ENCODE results near the gene SYAP1. TPM values are rescaled to one million over a fixed set of nuclear protein-coding genes. Genes with fewer than 3 reads are reported as not detected.
"Not testable (repeated sequence)": the region's sequence is repeated elsewhere in the genome, so short reads cannot be mapped to it uniquely, and the experiment has no call there.

Gene SYAP1
- total RNA-seq, 1 donor from 2014 or later = 18.5 TPM

- no peak for DNase-seq (ENCODE audit: low read depth)
Measured at GRCh38 chrX:16725072-16725471, 5.7 kb downstream of the SYAP1 start.

- DNase-seq (ENCODE audit: low read depth) = not testable (repeated sequence)
Measured at GRCh38 chrX:16726347-16726988, 7.1 kb downstream of the SYAP1 start.

DNA sequence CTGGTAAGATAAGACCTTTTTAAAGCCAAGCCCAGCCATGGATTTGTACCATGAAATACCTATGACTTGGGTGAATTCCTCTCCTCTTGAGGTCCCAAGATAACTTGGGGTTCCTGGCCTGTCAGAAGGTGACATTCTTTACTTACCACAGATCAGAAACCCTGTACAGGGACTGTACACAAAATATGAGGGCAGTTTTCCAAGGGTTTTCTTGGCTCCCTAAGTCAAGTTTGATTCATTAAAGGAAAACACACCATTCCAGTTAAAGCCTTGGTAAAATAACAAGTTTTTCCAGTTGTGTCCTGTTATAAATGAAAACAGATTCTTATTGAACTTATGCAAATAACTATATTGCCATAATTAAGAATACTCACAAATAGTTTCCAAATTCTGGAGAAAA lies 8.2 kb downstream of the SYAP1 start:
- no peak for DNase-seq (ENCODE audit: low read depth)

DNA sequence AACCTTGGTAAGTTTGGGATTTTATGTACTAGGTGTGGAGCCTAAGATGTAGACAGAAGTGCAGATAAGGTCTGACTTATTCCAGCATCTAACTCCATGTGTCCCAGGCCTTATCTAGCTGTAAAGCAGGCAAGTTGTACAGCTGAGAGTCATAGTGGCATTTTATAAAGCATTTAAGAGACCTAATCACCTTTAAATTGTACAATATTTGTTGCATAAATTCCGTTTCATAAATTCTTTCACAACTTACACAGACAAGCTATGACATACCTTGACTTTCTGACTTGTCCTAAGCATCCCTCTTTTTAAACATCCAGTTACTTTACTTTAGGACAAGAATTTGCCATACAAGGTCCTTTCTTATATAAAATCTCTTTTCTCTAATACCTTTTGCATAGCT lies 11.0 kb downstream of the SYAP1 start:
- DNase-seq (ENCODE audit: low read depth) = no peak

DNA sequence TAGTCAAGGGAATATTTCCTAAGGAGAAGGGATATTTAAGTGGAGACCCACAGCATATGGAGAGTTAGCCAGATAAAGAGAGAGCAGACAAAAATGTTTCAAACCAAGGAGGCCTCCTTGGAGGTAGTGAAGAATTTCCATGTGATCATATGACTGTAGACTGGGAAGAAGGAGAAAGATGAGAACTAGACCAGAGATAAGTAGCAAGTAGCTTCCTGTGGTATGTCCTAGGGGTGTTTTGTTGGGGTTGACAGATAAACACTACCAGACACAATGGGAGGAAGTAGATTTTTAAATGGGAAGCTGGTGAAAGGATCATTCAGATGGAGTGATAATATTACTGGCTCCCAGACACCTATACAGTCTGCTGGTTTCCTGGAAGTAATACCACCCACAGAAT lies 13.6 kb downstream of the SYAP1 start:
- no peak for DNase-seq (ENCODE audit: low read depth)

GRCh38 chrX:16737024-16737423 lies 17.6 kb downstream of the SYAP1 start:
- DNase-seq (ENCODE audit: low read depth) = no peak

GRCh38 chrX:16739574-16739973 lies 20.2 kb downstream of the SYAP1 start:
- DNase-seq (ENCODE audit: low read depth) = no peak

GRCh38 chrX:16743604-16744325 lies 24.4 kb downstream of the SYAP1 start:
- peak; percentile 48 for DNase-seq (ENCODE audit: low read depth)

DNA sequence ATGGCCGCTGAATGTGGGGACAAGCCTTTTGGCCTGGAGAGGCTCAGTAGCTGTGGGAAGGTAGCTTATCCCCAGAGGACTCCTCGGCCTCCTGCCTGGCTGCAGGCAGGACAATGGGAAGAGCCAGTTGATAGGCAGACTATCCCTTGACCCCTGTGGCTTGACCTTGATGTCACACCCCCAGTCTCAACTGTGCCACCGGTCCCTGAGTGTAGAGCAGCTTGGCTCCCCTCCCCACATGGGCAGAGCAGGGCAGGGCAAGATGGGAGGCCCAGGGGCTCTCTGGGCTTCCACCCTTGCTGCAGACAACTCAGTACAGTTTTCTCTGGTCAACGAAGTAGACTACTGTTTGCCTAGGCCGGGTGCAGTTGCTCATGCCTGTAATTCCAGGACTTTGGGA lies 25.7 kb downstream of the SYAP1 start:
- no peak for DNase-seq (ENCODE audit: low read depth)

- no peak for DNase-seq (ENCODE audit: low read depth)
Measured at GRCh38 chrX:16745659-16746058, 26.2 kb downstream of the SYAP1 start.

GRCh38 chrX:16748425-16748824 lies 29.0 kb downstream of the SYAP1 start:
- no peak for DNase-seq (ENCODE audit: low read depth)

DNA sequence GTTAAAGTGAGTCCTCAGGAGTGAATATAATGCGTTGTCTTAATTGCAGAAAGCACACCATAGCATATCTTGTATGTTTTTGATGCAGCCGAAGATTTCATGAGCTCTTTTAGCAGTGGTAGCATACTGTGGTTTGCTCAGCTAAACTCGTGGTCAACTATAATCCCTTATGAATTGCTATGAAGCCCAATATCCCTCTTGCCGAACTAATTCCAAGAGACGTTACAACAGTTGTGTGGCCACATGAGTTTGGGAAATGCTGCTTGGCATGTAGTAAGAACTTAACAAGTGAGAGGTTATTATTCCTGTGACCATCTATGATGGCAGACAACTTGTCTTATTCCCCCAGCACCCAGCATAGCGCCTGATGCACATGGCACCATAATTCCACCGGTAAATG lies 30.7 kb downstream of the SYAP1 start:
- DNase-seq (ENCODE audit: low read depth) = peak; percentile 71

- no peak for DNase-seq (ENCODE audit: low read depth)
Measured at GRCh38 chrX:16754019-16754418, 34.6 kb downstream of the SYAP1 start.

DNA sequence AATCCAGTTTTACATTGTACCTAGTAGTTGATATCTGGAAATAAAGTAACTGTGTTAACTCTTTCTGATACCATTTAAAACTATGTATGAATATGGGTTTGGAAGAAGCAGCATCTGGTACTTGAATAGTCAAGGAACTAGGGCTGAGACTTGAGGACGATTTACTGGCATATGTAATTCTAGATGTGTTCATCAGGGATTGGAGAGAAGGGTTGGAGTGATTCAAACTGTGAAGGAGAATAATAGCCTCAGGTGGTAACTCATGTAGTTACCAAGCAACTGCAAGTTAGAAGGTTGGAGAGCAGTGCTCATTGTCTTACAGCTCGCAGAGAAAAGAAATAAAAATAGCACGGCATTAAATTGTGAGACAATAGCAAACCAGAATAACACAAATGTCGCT lies 37.3 kb downstream of the SYAP1 start:
- DNase-seq (ENCODE audit: low read depth) = no peak

DNA sequence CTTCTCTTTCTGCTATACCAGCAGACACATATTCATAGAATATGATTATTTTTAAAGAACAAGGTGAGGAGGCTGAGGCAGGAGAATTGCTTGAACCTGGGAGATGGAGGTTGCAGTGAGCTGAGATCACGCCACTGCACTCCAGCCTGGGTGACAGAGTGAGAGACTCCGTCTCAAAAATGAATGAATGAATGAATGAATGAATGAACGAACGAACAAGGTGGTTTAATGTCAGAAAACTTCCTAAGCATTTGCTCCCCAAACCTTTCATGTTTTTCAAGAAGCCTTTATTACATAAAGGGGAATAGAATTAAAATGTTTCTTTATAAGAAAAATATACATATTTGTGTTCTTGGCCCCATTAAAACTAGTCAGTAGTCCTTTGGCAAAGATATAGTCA lies 42.1 kb downstream of the SYAP1 start:
- DNase-seq (ENCODE audit: low read depth) = not testable (repeated sequence)

- no peak for DNase-seq (ENCODE audit: low read depth)
Measured at GRCh38 chrX:16762579-16762978, 43.2 kb downstream of the SYAP1 start.

DNA sequence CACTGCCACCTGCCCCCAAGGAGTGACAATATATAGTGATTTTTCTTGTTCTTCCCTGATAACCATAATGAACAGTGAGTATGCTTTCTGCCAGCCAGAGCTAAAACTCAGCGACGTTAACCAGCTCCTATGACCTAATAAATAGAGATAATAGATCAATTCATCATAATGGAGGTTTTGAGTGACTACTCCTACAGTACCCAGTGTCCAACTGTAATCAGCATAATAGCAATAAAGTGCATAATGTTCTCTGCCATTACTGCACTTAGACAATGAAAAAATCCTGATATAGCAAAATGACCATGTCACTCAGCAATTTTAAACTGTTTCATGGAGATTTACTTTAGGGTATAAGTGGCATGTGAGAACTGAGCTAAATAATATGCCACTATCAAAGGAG lies 46.2 kb downstream of the SYAP1 start:
- DNase-seq (ENCODE audit: low read depth) = no peak

GRCh38 chrX:16770970-16771482 lies 51.6 kb downstream of the SYAP1 start:
- no peak for DNase-seq (ENCODE audit: low read depth)

DNA sequence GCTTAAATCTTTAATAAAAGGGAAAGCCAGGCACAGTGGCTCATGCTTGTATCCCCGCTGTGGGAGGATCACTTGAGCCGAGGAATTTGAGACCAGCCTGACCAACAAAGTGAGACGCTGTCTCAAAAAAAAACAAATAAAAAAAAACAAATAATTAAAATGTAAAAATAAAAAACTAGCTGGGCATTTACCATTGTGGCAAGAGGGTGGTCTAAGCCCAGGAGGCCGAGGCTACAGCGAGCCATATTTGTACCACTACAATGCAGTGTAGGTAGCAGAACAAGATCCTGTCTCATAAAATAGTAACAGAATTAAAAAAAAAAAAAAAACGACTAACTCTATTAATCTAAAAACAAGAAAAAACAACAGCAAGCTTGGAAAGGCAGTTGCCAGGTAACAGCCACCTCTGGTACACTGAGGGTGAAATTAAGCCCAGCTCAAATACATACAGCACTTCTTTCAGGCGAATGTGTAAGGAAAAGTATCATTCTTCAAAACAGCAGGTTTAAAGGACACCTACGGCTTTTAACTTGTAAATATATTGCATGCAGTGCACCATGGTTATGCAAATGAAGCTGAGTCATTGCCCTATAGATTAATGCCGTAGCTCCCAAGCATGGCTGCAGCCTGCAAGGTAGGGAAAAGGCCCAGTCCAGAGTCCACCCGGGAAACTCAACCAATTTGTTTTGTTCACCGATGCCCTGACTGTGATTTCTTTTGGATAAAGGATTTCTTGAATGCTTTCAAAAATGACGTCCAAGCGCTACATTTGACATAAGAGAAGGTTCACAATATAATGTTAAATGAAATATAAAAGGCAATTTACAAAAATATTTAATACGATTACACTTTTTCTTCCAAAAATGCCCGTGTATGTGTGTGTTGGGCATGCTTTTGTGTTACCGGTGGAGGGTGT lies 52.3 kb downstream of the SYAP1 start:
- no peak for DNase-seq (ENCODE audit: low read depth)

GRCh38 chrX:16772460-16772859 lies 53.0 kb downstream of the SYAP1 start:
- no peak for DNase-seq (ENCODE audit: low read depth)

- DNase-seq (ENCODE audit: low read depth) = no peak
Measured at GRCh38 chrX:16774746-16775145, 55.3 kb downstream of the SYAP1 start.

- DNase-seq (ENCODE audit: low read depth) = no peak
Measured at GRCh38 chrX:16778545-16778944, 59.1 kb downstream of the SYAP1 start.

Measured in myocyte (in vitro differentiated cells).